Measurements from ENCODE around the gene HMGCLL1. TPM values are rescaled to one million over a fixed set of nuclear protein-coding genes. Genes with fewer than 3 reads are reported as not detected.

HMGCLL1 gene
- total RNA-seq, 1 experiment from 2014 or later: 1.7 TPM

DNA sequence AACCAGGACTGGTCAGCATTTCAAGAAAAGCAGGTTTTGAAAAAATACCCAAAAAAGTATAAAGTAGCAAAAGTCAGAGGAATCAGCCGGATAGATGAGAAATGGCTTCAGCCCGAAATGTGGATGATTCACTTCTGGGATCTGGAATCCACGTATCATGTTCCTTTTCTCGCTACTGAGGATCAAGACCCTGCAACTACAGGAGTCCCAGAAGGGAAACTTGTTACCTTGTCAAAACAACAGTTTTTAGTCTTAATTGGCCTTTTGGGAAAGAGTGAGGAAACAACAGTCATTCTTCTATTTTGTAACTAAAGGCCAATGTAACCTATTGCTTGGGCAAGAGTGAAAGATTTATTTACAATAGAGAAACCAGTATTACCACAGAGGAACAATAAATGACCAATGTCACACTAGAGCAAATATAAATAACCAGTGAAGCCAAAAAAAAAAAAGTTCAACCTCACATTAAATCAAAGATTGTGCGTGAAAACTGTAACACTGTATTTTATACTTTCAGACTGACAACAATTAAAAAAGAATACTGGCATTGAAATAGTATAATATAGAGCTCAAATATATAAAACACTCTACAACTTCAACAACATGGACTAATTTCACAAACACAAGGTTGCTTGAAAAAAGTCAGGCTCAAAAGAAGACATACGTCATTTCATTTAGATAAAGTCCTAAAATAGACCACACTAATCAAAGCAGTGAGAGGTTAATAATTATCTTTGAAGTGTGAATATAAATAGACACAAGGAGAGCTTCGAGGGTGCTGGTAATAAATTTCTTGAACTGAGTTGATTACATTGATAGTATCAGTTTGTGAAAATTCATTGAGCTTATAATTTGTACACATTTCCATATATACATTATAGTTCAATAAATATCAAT, 135.5 kb downstream of the HMGCLL1 start:
- Histone ChIP-seq H3K4me3 (ENCODE audit: insufficient read depth, low read depth, low read length) (no peak overlapping the region), H3K27me3 (ENCODE audit: control insufficient read depth, insufficient read depth, low read length) (no peaks in the 10 kb centered on the region), H3K36me3 (replicated peaks; ENCODE audit: control insufficient read depth, insufficient read depth, low read length) (no peaks in the 10 kb centered on the region)
- DNase-seq: no peak

DNA sequence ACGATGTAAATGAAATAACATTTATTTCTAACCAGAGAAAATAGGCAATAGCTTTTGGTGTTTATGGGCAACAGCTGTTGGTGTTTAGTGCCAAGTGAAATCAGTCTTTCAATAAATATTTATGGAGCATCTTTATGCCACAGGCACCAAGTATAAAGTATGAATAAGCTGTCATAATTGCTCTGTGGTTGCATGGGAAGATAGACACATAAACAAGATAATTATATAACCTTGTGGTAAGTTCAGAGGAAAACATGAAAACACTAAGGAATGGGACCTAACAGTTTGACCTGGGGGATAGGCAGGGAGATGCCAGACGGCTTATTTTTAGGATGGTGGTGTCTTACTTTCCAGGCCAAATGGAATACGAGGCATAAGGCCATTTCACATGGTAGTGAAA, 140.8 kb downstream of the HMGCLL1 start:
- Histone ChIP-seq H3K27me3 (ENCODE audit: control insufficient read depth, insufficient read depth, low read length) (no peaks in the 10 kb centered on the region), H3K4me3 (ENCODE audit: insufficient read depth, low read depth, low read length) (no peak overlapping the region), H3K36me3 (replicated peaks; ENCODE audit: control insufficient read depth, insufficient read depth, low read length) (no peaks in the 10 kb centered on the region)
- no peak for DNase-seq

DNA sequence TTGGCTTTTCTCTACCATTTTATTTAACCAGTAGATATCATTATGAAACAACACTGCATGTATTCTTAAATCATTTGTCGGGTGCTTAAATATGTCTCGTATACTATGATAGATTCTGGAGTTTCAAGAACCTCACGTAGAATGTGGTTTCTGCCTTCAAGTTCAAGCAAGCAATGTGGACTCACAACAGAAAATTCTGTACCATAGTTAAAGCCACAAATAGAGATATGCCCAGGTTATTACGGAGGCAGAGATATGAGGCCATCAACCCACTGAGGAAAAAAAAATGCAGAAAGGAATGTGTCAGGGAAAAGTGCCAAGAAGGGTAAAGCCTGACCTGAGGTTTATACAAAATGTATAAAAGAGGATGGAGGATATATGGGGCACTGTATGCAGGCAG, 141.9 kb downstream of the HMGCLL1 start:
- Histone ChIP-seq H3K36me3 (replicated peaks; ENCODE audit: control insufficient read depth, insufficient read depth, low read length) (no peaks in the 10 kb centered on the region), H3K4me3 (ENCODE audit: insufficient read depth, low read depth, low read length) (no peak overlapping the region), H3K27me3 (ENCODE audit: control insufficient read depth, insufficient read depth, low read length) (no peaks in the 10 kb centered on the region)
- no peak for DNase-seq

DNA sequence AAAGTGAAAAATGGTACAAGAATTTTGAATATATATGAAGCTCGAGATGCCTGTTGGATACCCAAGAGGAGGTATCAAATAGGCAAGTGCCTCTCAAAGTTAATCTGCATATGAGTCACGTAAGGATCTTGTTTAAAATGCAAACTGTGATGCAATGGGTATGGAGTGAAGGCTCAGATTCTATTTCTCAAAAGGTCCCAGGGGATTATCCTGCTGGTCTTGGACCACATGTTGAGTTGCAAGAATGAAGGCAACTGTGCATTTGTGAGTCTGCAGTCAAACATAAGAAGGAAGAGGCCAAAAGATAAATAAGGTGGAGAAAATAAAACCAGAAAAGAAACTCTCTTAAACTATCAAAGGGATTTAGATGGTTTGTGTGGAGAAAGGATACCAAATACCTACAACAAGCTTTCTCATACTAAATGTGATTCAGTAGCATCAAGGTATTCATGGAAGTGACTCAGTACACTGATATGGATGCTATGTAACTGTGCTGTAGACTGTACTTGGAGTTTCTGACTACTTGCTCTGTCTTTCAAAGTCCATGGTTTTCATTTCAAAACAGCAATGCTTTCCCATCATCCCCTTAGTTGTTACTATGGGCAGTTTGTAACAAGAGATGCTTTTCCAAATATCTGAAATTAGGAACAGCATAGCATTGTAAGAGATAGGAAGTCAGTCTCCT, 145.4 kb downstream of the HMGCLL1 start:
- H3K36me3 ChIP-seq (replicated peaks; ENCODE audit: control insufficient read depth, insufficient read depth, low read length): no peaks in the 10 kb centered on the region
- DNase-seq: no peak
- H3K4me3 ChIP-seq (ENCODE audit: insufficient read depth, low read depth, low read length): no peak overlapping the region
- H3K27me3 ChIP-seq (ENCODE audit: control insufficient read depth, insufficient read depth, low read length): no peaks in the 10 kb centered on the region

DNA sequence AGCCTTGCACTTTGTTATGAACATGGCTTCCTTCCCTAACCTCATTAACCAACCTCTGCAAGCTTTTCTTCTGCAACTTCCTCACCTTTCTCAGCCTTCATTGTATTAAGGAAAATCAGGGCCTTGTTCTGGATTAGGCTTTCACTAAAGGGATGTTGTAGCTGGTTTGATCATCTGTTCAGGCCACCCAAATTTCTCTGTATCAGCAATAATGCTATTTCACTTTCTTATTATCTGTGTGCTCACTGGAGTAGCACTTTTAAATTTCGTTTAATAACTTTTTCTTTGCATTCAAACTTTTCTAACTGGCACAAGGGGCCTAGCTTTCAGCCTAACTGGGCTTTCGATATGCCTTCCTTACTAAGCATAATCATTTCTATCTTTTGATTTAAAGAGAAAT, 155.1 kb downstream of the HMGCLL1 start:
- Histone ChIP-seq H3K27me3 (ENCODE audit: control insufficient read depth, insufficient read depth, low read length) (no peaks in the 10 kb centered on the region), H3K36me3 (replicated peaks; ENCODE audit: control insufficient read depth, insufficient read depth, low read length) (no peaks in the 10 kb centered on the region), H3K4me3 (ENCODE audit: insufficient read depth, low read depth, low read length) (no peak overlapping the region)
- no peak for DNase-seq

DNA sequence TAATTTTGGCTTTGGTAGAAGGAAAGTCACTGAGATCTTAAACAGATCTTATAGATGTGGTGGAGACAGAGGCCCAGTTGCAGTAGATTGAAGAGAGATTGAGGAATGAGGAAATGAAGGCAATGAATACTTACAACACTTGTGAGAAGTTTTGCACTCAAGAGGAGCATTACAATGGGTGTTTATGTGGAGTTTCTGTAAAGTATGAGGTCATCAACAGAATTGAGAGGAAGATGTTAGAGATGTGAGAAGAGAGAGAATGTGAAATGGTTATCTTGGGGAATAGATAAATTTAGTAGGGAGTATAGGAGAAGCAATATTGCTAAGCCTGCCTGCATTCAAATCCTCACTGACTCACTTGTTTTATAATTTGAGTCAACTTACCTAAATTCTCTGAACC, 168.3 kb downstream of the HMGCLL1 start:
- Histone ChIP-seq H3K4me3 (ENCODE audit: insufficient read depth, low read depth, low read length) (no peak overlapping the region), H3K27me3 (ENCODE audit: control insufficient read depth, insufficient read depth, low read length) (no peaks in the 10 kb centered on the region), H3K36me3 (replicated peaks; ENCODE audit: control insufficient read depth, insufficient read depth, low read length) (no peaks in the 10 kb centered on the region)
- DNase-seq: no peak

DNA sequence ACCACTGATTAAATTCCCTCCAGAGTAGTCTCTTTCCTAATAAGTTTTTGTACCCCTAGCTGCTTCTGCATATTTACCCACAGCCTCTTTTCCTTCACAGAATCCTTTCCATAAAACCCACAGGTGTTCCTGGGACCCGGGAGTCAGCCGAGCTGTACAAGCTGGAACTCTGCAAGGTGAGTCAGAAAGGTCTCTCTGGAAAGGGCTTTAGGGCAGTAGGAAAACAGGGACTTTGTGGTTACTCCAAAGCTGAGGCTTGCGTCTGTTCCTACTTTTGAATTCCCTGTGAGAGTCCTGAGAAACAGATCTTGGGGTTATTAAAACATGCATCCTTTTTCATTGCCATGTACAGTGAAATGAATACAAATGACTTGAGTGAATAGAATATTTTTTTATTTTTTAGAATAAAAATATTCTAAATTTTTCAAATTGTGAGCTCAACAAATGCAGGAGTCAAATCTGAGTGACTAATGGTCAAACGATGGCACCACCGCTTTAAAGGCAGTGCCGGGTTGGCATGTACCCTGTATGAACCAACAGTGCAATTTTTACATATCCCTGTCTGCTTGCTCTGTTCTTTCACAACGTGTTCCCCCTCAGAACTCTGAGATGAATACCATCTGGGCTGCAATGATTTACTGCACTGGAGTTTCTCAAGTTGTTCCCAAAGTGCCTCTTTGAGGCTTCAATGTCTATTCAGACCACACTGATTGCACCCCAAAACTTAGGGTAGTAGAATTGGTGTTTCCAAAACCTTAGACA, 173.3 kb downstream of the HMGCLL1 start:
- Histone ChIP-seq H3K36me3 (replicated peaks; ENCODE audit: control insufficient read depth, insufficient read depth, low read length) (no peaks in the 10 kb centered on the region), H3K27me3 (ENCODE audit: control insufficient read depth, insufficient read depth, low read length) (no peaks in the 10 kb centered on the region), H3K4me3 (ENCODE audit: insufficient read depth, low read depth, low read length) (no peak overlapping the region)
- DNase-seq: no peak

DNA sequence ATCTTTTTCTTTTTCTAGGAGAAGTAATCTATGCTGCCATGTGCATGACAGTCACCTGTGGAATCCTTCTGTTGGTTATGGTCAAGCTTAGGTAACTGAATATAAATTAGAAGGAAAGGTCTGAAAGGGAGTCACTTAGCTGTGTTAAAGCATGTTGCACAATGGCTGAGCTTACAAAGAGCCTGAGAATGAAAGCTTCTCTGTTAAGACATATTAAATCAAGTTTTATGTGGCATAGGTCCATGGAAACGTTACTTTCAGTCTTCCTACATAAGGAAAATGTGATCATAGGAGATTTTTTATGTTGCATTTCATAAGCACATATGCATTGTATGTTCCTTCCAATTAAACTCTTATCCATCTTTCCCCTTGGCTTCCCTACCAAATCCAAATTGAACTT, 179.6 kb downstream of the HMGCLL1 start:
- Histone ChIP-seq H3K27me3 (ENCODE audit: control insufficient read depth, insufficient read depth, low read length) (no peaks in the 10 kb centered on the region), H3K36me3 (replicated peaks; ENCODE audit: control insufficient read depth, insufficient read depth, low read length) (no peaks in the 10 kb centered on the region), H3K4me3 (ENCODE audit: insufficient read depth, low read depth, low read length) (no peak overlapping the region)
- DNase-seq: no peak

DNA sequence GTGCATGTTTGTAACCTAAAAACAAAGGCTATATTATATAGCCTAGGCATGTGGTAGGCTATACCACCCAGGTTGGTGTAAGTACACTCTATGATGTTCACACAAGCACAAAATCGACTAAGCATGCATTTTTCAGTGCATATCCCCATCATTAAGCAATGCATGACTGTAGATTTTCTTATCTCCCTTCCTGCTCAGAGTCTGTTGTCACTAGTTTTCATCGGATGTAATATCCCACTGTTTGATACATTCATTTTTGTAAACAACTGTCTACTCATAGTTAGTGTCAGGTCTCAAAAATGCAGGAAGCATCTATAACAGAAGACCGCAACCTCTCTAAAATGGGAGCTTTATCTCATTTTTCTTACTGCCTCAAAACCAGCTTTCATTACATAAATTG, 181.0 kb downstream of the HMGCLL1 start:
- DNase-seq: no peak
- no peaks in the 10 kb centered on the region for H3K36me3 ChIP-seq (replicated peaks; ENCODE audit: control insufficient read depth, insufficient read depth, low read length)
- no peaks in the 10 kb centered on the region for H3K27me3 ChIP-seq (ENCODE audit: control insufficient read depth, insufficient read depth, low read length)
- no peak overlapping the region for H3K4me3 ChIP-seq (ENCODE audit: insufficient read depth, low read depth, low read length)

DNA sequence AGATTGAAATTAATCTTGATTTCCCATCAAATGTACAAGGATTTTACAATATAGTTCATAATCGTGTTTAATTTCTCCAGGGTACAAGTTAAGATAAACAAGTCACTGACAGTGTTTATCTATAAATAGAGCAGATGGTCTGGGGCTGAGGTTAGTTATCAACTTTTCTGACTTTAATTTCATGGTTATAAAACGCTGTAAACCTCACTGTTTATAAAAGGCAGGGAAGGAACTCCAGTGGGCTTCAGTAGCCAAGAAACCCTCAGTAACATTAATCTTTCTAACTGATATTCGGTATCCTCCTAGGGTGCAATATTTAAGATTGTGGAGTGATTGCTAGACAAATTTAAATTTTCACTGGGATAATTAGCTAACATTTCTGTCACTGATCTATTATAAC, 183.1 kb downstream of the HMGCLL1 start:
- no peak for DNase-seq
- H3K4me3 ChIP-seq (ENCODE audit: insufficient read depth, low read depth, low read length): no peak overlapping the region
- no peaks in the 10 kb centered on the region for H3K27me3 ChIP-seq (ENCODE audit: control insufficient read depth, insufficient read depth, low read length)
- H3K36me3 ChIP-seq (replicated peaks; ENCODE audit: control insufficient read depth, insufficient read depth, low read length): no peaks in the 10 kb centered on the region

DNA sequence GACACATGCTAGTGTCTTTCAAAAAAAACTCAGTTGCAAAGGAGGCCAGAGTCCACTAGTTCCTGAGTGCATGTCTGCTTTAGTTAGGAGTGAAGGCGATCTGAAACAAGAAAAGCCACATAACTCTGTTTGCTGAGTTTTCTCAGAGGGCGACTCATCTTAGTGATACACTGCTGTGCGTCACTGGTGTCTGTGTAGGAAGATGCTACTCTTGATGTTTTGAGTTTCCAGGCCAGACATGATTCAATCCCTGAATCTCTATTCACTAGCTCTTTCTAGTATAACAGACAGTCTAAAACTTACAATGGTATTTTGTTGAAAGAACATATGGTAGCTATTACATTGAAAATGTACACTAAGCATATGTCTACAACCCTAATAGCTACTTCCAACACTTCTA, 190.8 kb downstream of the HMGCLL1 start:
- H3K4me3 ChIP-seq (ENCODE audit: insufficient read depth, low read depth, low read length): no peak overlapping the region
- no peak for DNase-seq
- no peaks in the 10 kb centered on the region for H3K36me3 ChIP-seq (replicated peaks; ENCODE audit: control insufficient read depth, insufficient read depth, low read length)
- H3K27me3 ChIP-seq (ENCODE audit: control insufficient read depth, insufficient read depth, low read length): no peaks in the 10 kb centered on the region

Measured in H7 (cell line).